Large intestine (tissue), 3 donors: ENCODE results near the gene CDC37L1. TPM values are rescaled to one million over a fixed set of nuclear protein-coding genes. Genes with fewer than 3 reads are reported as not detected.
"Not testable (repeated sequence)": the region's sequence is repeated elsewhere in the genome, so short reads cannot be mapped to it uniquely, and the experiment has no call there.

ENCODE experiments used
- DNase-seq, 2 donors: peaks; one replicate each; pipeline versions ENCODE4 v3.0.0 to v3.0.0-alpha.2; 2013
- H3K27ac ChIP-seq: one replicate; pipeline ENCODE4 v1.5.1; 2013; ENCODE audit warnings: low read length
- H3K27me3 ChIP-seq: 2 replicates; pipeline ENCODE4 v1.6.1; 2013; ENCODE audit warnings: low read length; ENCODE audit not compliant: control insufficient read depth, insufficient read depth
- H3K36me3 ChIP-seq: 2 replicates; pipeline ENCODE4 v1.6.1; 2013; ENCODE audit warnings: low read length; ENCODE audit not compliant: control insufficient read depth, insufficient read depth
- H3K4me1 ChIP-seq: one replicate; pipeline ENCODE4 v1.6.1; 2013; ENCODE audit warnings: low read length; ENCODE audit not compliant: control insufficient read depth, insufficient read depth
- H3K4me3 ChIP-seq: one replicate; pipeline ENCODE4 v1.5.1; 2013; ENCODE audit warnings: low read length
- H3K9me3 ChIP-seq: one replicate; pipeline ENCODE4 v1.6.1; 2013; ENCODE audit warnings: mild to moderate bottlenecking, low read depth, low read length, moderate library complexity; ENCODE audit not compliant: control insufficient read depth
- WGBS: methylation state at CpG from one replicate; pipeline ENCODE4 v1.1.5; 2013; ENCODE audit warnings: low lambda C conversion rate; ENCODE audit not compliant: insufficient coverage; 5-methylcytosine and 5-hydroxymethylcytosine counted together
- polyA plus RNA-seq: library from polyadenylated mRNA; unstranded; fragments of 120-200 nt; gene quantifications from one replicate; pipeline ENCODE4 v1.2.1, GENCODE V29; 2013

The CDC37L1 gene
- polyA plus RNA-seq, 1 donor: 16.4 TPM

DNA sequence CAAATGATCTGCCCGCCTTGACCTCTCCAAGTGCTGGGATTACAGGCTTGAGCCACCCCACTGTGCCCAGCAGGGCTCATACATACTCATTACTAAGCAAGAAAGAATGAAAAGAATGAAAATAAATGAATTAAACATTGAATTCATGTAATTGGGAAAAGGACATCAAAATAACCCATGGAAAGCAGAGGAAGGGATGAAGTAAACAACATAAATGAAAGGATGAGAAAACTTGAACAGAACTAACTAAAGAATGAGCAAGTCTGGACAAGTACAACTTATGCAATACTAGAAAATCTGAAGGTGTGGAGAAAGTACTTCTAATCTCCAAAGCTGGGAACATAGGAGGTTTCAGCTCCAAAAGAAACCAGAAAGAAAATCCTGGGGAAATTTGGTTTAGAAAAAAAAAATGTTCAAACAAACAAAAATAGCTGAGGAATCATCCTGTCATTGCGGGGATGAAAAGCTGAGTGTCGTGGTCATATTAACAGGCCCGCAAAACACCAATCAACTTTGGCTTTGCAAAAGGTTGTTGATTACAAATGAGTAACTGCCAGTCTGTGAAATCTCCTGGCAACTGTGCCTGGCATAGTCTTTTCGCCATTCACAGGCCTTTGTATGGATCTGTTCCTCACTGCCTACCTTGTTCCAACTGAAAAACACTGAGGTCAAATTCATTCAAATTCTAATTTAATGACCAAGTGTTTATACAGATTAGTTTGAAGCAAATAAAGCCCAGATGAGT, 63.9 kb downstream of the CDC37L1 start:
- Histone ChIP-seq H3K4me3 (no peak overlapping the region), H3K4me1 (peaks cover 3% of the 10 kb centered on the region), H3K27ac (no peak overlapping the region), H3K27me3 (no peaks in the 10 kb centered on the region), H3K9me3 (no peaks in the 10 kb centered on the region), H3K36me3 (no peaks in the 10 kb centered on the region)
- WGBS: 100% methylated on average over 1 of the region's 5 CpGs
- no peak for DNase-seq

DNA sequence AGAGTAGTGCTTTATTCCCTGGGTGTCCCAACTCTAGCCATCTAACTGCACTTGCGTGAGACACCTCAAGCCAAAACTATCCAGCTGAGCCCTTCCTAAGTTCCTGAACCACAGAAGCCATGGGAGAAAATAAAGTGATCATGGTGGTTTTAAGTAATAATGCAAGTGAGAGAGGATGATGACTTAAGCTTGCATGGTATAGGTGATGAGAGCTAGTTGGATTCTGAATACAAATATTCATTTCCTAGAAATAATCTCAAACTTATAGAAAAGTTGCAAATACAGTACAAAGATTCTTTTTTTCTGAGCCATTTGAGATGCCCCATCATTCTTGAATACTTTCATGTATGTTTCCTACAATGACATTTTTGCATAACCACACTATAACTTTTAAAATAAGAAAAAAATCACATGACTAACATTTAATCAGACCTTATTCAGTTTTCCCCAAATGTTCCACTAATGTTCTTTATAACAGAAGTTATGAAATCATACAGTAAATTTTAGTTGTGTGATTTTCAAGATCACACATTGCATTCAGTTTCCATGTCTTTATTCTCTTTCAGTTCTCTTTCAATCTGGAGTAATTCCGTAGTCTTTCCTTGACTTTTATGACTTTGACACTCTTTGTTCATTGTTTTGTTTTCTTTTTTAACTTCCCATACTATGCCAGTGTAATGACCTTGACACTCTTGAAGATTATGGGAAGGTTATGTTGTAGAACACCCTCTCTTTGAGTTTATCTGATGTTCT, 67.1 kb downstream of the CDC37L1 start:
- whole genome bisulfite sequencing: 91% methylated on average over 1 of the region's 2 CpGs
- H3K9me3 ChIP-seq: no peaks in the 10 kb centered on the region
- no peak overlapping the region for H3K4me3 ChIP-seq
- H3K27me3 ChIP-seq: no peaks in the 10 kb centered on the region
- H3K4me1 ChIP-seq: no peaks in the 10 kb centered on the region
- no peaks in the 10 kb centered on the region for H3K36me3 ChIP-seq
- no peak for DNase-seq
- H3K27ac ChIP-seq: no peak overlapping the region

DNA sequence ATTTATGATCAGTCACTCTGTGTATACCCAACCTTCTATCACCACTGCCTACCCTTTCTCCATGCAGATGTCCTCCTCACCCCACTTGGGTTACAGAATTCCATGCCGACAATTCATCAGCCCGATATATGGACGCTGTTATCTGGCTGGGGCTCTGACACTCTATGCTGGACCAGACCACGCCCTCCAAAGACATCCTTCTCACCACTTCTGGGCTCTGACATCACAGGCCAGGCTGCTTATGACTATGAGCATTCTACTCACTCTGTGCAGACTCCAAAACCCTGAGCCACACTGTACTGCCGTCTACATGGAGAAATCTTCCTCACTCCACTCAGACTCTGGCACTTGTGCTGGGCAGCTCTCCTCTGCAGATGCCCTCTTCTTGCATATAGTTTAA, 69.2 kb downstream of the CDC37L1 start:
- Histone ChIP-seq H3K27me3 (no peaks in the 10 kb centered on the region), H3K27ac (no peak overlapping the region), H3K36me3 (no peaks in the 10 kb centered on the region), H3K9me3 (no peaks in the 10 kb centered on the region), H3K4me1 (no peaks in the 10 kb centered on the region), H3K4me3 (no peak overlapping the region)
- no CpG with 5 or more reads among the region's 5 CpGs for WGBS
- no peak for DNase-seq

DNA sequence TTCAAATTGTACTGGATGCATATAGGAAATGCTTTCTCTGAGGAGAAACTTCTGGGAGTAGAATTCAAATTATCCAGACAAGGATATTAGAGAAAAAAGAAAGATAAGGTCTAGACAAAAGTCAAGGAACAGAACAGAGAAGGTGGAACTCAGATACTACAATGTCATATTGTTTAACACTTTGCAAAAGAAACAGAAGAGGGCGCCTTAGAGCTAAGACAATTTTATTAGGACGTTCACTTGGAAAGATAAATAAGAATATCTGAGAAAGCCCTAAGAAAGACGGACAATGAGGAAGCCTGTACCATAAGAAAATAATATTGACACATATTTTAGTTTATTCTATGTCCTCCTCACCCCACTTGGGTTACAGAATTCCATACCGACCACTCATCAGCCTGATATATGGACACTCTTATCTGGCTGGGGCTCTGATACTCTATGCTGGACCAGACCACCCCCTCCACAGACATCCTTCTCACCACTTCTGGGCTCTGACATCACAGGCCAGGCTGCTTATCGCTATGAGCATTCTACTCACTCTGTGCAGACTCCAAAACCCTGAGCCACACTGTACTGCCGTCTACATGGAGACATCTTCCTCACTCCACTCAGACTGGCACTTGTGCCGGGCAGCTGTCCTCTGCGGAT, 70.8 kb downstream of the CDC37L1 start:
- DNase-seq: peak in 1 of 2 donors; percentile 20
- Histone ChIP-seq H3K27ac (no peak overlapping the region), H3K9me3 (no peaks in the 10 kb centered on the region), H3K4me3 (no peak overlapping the region), H3K4me1 (no peaks in the 10 kb centered on the region), H3K27me3 (no peaks in the 10 kb centered on the region), H3K36me3 (no peaks in the 10 kb centered on the region)
- 80% methylated on average over 1 of the region's 8 CpGs for WGBS

DNA sequence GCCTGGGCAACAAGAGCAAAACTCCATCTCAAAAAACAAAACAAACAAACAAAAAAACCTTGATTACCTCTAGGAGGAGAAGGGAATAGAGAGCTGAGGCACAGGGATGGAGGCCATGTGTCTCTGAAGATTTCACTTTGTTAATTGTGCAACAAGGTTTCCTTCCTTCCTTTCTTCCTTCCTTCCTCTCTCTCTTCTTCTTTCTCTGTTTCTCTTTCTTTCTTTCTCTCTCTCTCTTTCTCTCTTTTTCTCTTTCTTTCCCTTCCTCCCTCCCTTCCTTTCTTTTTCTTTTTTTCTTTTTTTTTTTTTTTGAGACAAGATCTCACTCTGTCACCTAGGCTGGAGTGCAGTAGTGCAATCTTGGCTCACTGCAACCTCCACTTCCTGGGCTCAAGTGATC, 75.2 kb downstream of the CDC37L1 start:
- H3K9me3 ChIP-seq, H3K4me1 ChIP-seq, H3K4me3 ChIP-seq, H3K27ac ChIP-seq, H3K36me3 ChIP-seq, DNase-seq, H3K27me3 ChIP-seq: not testable (repeated sequence)

DNA sequence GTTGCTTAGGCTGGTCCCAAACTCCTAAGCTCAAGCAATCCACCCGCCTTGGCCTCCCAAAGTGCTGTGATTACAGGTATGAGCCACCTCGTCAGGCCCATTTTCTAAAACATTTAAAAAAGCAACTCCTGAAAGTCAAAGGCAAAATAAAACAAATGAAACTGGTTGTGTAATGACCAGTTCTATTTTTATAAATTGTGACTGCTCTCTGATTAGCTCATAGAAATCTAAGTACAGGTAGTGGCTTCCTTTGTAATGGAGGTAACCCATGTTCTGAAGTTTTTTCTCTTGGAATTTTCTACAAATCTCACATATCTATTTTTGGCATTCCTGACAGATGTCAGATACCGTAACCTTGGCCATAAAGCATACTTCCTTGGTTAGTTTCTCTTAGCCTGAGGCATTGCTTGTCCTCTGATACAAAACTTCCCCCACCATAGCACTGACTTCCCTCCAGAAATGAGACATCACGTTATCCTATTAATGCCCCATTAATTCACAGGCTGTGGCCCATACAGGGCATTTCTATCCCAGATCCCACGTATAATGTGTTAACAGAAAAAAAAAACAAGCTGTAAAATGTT, 75.7 kb downstream of the CDC37L1 start:
- DNase-seq: no peak
- no peak overlapping the region for H3K27ac ChIP-seq
- 100% methylated on average over 1 of the region's 5 CpGs for WGBS

DNA sequence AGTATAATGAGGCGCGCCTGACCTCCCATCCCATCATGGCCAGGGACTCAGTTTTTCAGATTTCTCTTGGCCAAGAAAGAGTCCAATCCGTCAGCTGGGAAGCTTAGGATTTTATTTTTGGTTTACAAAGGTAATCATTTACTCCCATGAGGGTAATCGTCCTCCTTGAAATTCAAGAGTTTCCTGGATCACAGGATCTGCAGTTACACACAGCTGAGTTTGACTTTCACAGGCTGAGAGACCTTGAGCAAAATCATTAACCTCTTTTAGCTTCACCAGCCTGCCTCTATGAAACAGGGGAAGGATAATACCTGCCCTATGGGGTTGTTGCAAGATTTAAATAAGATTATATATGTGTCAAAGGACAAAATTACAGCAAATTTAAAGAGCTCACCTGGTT, 77.1 kb downstream of the CDC37L1 start:
- Histone ChIP-seq H3K9me3 (peaks cover 2% of the 10 kb centered on the region), H3K36me3 (no peaks in the 10 kb centered on the region), H3K4me3 (no peak overlapping the region), H3K4me1 (no peaks in the 10 kb centered on the region), H3K27ac (no peak overlapping the region), H3K27me3 (no peaks in the 10 kb centered on the region)
- WGBS: 53% methylated on average over 3 of the region's 4 CpGs
- no peak for DNase-seq

More for the DNA sequence above, 75.7 kb downstream of the CDC37L1 start:
- no peaks in the 10 kb centered on the region for H3K4me1 ChIP-seq
- no peaks in the 10 kb centered on the region for H3K36me3 ChIP-seq
- H3K9me3 ChIP-seq: peaks cover 2% of the 10 kb centered on the region
- no peaks in the 10 kb centered on the region for H3K27me3 ChIP-seq
- no peak overlapping the region for H3K4me3 ChIP-seq

Other genes starting within 250 kb of the CDC37L1 start
- gene SLC1A1, start 189.1 kb upstream of the CDC37L1 start, polyA plus RNA-seq: 42.5 TPM
- gene PLPP6, start 17.3 kb upstream of the CDC37L1 start, polyA plus RNA-seq: 17.8 TPM
- gene SPATA6L, start 13.1 kb upstream of the CDC37L1 start, polyA plus RNA-seq: 7.2 TPM
- 80.4 TPM for gene AK3, start 61.6 kb downstream of the CDC37L1 start, polyA plus RNA-seq
- 12.1 TPM for gene RCL1, start 113.4 kb downstream of the CDC37L1 start, polyA plus RNA-seq